Non-pigmented ciliary epithelial cell (primary cell): ENCODE measurements around the gene PACS2.
"Not testable (repeated sequence)": the region's sequence is repeated elsewhere in the genome, so short reads cannot be mapped to it uniquely, and the experiment has no call there.

Experiments used
- DNase-seq: peaks from one replicate; pipeline ENCODE4 v3.0.0-alpha.2; 2010; ENCODE audit warnings: low read depth

The PACS2 gene

GRCh38 chr14:105288936-105289335 is 25.6 kb upstream of the PACS2 start:
- not testable (repeated sequence) for DNase-seq

- no peak for DNase-seq
Observed at GRCh38 chr14:105290621-105291346, 23.8 kb upstream of the PACS2 start.

DNA sequence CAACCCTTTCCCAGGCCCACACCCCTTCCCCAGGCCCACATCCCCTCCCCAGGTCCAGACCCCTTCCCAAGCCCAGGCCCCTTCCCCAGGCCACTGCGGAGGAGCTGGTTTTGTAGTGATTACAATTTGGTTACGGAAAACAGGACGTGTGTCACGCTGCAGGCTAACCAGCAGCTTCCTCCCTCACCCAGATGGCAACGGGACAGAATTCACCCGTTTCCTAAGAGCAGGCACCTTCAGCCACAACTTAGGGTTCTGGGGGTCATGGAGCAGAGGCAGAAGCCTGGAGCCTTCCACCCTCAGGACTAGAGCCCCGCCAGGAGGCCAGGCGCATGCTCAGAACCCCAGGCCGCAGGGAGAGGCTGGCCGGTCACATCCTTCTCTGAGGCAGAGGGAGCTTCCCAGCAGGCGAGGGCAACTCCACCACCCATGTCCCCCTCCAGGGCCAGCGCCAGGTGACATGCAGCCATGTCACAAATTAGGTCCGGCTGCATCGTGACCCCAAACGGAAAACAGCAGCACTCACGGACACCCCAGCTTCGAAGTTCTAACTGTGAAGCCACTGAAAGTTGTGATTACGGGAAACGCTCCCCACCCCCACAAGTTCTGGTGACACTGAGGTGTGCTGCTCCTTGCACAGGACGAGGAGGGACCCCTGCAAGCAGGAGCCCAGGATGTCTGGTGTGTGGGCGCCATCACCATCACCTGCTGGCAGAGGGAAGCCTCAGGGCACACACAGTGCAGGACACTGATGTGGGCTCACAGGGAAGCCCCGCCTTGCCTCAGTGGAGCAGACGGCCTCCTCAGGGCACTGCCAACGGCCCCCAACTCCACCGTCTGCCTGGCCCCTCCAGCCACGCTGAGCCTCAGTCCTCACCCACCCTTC is 21.5 kb upstream of the PACS2 start:
- no peak for DNase-seq

DNA sequence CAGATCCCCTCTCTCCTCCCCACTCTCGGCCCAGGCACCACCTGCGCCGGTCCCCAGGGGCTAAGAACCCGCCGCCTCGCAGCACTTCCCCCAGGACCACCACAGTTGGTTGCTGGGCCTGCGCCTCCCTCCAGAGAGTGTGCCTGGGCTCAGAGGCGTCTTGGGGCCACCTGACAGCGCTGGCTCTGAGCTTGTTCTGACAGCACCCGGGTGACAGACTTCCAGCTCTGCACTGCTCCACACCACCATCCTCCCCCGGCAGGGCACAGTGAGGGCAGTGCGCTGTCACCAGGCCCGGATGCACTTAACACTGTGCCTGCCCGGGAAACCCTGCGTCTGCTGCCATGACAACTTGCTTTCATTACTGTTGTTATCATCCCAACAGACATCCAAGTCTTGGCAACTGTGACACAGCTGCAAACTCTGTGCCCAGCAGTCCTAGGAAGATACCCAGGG is 20.4 kb upstream of the PACS2 start:
- no peak for DNase-seq

DNA sequence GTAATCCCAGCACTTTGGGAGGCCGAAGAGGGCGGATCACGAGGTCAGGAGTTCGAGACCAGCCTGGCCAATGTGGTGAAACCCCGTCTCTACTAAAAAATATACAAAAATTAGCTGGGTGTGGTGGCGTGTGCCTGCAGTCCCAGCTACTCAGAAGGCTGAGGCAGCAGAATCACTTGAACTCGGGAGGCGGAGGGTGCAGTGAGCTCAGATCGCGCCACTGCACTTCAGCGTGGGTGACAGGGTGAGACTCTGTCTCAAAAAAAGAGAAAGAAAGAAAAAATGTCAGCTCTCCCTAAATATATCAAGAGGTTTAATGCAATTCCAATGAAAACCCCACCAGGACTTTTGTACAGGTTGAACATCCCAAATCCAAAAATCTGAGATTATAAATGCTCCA is 17.2 kb upstream of the PACS2 start:
- not testable (repeated sequence) for DNase-seq

GRCh38 chr14:105299654-105300541 is 14.7 kb upstream of the PACS2 start:
- no peak for DNase-seq

- DNase-seq = peak; percentile 30
Observed at GRCh38 chr14:105300542-105301102, 13.9 kb upstream of the PACS2 start, which contains the start of gene BRF1. BRF1 (minus strand) TSS chr14:105301001; CDS start chr14:105300629, 372 bp downstream.

GRCh38 chr14:105301103-105301914 is 13.2 kb upstream of the PACS2 start:
- DNase-seq = peak; percentile 52

DNA sequence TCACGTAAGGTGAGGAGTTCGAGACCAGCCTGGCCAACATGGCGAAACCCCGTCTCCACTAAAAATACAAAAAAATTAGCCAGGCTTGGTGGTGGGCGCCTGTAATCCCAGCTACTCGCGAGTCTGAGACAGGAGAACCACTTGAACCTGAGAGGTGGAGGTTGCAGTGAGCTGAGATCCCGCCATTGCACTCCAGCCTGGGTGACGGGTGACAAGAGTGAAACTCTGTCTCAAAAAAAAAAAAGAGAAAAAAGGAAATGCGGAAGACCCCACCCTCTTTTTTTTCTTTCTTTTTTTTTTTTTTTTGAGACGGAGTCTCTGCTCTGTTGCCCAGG is 12.7 kb upstream of the PACS2 start:
- DNase-seq = not testable (repeated sequence)

DNA sequence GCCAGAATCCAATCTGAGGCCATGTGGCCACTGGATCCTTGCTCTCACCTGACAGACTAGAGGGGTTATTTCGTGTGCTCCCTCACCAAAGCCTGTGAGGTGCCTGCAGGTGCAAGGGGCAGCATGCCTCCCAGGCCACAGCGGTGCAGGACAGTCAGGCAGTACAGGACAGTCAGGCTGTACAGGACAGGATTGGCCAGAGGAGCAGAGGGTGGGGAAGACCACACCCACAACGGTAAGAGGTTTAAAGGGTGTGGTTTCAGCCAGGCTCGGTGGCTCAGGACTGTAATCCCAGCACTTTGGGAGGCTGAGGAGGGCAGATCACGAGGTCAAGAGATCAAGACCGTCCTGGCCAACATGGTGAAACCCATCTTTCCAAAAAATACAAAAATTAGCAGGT is 10.6 kb upstream of the PACS2 start:
- no peak for DNase-seq

- no peak for DNase-seq
Observed at GRCh38 chr14:105304565-105304964, 10.0 kb upstream of the PACS2 start.

GRCh38 chr14:105305345-105305744 is 9.2 kb upstream of the PACS2 start:
- no peak for DNase-seq

DNA sequence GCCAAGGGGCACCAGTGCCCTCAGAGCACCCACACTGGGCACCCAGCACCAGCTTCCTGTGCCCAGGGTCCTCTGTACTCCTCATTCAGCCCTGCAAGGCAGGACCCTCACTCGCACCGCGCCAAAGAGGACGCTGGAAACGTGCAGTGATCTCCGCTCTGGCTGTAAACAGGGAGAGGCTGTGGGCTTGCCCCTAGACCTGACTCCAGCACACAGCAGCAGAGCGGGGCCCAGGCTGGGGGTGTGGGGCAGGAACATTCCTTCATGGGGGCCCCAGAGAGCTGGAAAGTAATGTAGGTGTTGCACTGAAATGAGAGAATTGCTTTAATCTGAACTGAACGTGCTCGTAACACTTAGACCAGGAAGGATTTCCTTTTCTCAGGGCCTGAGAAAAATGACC is 8.8 kb upstream of the PACS2 start:
- DNase-seq = no peak

- no peak for DNase-seq
Observed at GRCh38 chr14:105307052-105307727, 7.4 kb upstream of the PACS2 start.

DNA sequence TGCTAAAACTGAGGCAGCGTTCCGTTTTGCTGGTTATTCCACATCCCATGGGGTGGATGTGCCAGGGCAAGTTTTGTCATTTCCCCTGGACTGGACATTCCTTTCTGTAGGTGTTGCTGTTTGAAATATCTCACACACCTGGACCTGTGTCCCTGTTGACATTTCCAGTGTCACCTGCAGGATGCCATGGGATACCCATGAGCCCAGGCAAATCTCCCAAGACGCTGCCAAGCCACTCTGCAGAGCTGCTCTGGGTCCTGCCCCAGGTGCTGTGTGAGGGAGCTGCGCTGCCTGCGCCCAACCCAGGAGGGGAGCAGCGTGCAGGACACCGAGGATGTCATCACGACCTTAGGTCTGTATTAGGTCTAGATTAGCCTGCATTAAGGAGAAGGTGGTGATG is 5.2 kb upstream of the PACS2 start:
- DNase-seq = no peak

DNA sequence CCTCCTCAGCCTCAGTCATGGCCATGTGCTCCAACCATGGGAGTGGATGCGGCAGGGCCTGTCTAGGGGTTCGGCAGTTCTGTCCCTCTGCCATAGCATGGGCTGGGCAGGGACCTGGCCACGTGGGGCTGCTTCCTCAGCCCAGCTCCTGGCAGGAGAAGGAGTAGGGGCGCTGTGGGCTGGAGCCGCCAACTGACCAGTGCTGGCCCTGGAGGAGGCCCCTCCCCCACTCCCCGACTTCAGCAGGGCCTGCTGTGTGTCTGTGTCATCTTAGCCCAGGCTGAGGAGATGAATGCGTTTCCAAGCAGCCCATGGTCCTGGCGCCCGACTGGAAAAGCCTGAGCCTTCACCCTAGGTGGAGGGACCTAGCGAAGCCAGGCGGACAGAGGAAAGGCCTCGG is 2.7 kb upstream of the PACS2 start:
- no peak for DNase-seq

DNA sequence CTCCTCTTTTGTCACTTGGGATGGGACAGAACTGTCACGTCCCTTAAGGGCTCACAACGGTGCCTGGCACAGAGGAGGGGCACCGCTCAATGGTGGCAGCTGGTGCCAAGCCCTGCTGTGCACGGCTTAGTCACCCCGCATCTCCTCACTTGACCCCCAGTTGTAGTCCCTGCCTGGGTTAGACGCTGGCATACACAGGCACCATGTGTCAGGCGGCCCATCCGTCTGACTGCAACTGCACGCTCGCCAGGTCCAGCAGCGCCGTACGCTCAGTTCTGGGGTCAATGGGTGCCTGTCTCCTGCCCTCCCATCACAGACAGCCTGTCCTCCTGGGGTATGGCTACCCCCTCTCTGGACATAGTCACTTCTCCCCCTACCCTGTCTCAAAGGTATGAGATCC is 1.6 kb upstream of the PACS2 start:
- no peak for DNase-seq

DNA sequence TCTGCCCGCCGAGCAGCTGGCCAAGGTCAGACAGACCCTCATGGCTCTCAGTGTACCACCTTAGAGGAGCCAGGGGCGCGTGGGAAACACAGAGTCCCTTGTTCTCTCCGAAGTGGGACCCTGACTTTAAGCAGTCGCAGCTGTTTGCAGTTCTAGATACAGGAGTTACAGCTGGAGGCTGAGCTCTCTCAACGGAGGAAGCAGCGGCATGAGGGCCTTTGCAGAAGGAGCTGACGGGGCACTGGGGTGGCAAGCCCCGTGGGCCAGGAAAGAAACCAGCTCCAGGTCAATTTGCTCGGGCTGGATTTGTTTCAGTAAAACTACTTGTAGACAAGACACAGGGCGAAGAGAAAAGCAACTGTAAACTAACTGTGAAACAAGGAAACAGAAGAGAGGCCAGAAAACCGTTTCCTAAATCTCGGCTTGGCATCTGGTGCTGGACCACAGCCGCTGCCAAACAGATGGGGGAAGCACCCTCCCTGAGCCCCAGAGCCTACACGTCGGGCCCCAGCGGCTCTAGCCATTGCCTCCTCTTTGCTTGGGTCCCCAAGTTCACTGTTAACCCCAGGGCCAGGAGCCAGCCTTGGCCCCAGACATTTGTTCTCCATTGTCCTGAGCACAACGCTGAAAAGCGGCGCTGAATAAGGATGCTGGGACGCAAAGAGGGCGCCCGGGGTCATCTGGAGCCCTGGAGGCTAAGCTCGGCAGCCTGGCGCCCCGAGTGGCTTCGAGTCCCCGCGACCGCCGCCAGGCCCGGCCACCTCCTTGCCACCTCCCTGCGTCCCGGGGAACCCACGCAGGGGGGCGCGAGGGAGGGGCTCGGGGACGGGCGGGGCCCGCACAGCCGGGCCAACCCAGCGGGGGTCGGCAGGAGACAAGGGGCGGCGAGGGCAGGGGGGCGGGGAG is 914 bp upstream of the PACS2 start:
- DNase-seq = no peak

DNA sequence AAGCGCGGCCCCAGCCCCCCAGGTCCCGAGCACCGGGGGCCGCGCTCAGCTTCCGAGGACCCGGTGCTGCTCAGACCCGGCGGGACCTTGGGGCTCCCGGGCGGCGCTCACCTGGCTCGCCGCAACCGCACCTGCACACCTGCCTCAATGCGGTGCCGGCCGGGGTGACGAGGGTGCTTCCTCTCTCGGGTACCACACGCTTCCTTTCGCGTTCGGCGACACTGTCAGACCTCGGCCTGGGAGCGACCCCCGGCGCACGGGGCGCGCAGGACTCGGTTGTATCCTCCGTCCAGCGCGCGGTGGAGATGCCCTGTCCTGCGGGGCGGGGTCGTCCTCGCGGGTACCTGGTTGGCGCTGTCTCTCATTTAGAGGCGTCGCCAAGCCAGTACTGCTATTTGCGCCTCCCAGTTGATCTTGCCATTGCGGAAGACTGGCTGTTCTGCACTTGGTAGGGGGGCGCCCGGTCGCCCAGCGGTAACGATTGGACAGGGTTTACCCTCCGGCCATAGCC is 718 bp downstream of the PACS2 start:
- no peak for DNase-seq
